HG03196 (cell line): ENCODE measurements around the gene EHD1.

Source experiments
- ATAC-seq: cut with Tn5 transposase; IDR thresholded peaks from one replicate; pipeline ENCODE4 v1.9.1; 2021; ENCODE audit not compliant: unreplicated experiment

The EHD1 gene

GRCh38 chr11:64910451-64911093 lies 32.2 kb upstream of the EHD1 start:
- ATAC-seq, result no peak

GRCh38 chr11:64909653-64910343 lies 31.4 kb upstream of the EHD1 start:
- ATAC-seq, result no peak

DNA sequence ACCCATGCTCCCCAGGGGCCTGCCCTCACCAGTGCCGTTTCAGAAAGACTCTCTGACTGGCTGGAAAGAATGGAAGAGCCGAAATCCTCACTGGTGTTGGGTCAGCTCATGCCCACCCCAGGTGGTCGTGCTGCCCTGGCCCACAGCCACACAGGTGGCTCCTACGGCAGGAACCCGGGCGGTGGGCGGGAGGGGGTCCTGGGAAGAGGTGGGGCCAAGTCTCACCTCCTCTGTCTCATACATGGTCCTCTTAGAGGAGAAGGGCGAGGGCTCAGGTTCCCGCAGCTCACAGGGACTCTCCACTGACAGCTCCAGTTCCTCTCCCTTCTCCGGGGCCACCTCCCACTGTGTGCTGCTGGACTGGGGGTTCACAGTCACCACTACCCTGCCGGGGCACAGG lies 30.3 kb upstream of the EHD1 start:
- ATAC-seq, result no peak

DNA sequence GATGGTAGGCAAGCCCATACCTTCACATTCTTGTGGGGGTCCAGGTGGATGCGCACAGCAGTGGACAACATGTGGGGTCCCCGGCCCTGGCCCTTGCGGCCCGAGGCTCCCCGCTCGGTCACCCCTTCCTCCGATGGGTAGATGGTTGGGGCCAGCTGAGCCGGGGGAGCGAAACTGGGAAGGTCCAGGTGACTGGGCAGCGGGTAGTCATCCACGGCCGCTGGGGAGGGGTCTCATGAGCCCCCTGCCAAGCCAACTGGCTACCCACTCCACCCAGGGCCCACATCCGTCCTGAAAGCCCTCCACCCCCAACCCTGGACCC lies 27.9 kb upstream of the EHD1 start:
- no peak for ATAC-seq

- ATAC-seq, result no peak
Measured at GRCh38 chr11:64905516-64906313, 27.3 kb upstream of the EHD1 start.

DNA sequence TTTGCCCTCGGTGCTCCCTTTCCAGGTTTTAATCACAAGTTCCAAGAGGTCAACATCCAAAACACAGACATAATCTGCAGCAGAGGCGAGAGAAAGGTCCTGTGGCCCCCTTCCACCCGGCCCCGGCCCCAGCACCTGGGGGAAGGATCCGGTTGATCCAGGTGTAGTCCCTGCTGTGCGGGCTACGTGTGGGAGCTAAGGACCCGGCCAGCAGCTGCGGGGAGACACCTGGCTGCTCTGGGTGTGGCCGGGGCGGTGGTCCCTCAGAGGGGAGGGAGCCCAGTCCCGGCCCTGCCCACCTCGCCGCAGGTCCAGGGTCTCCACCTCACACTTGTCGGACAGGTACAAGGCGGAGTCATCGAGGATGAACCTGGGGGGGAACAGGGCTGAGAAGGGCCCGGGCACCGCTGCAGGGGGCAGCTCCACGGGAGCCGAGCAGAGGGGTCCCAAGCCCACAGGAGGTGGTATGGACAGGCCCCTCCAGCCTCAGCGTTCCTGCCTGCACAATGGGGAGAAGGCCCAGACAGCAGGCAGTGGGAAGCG lies 24.9 kb upstream of the EHD1 start:
- no peak for ATAC-seq

GRCh38 chr11:64902102-64902900 lies 23.9 kb upstream of the EHD1 start:
- ATAC-seq, result no peak

GRCh38 chr11:64900774-64901173 lies 22.4 kb upstream of the EHD1 start:
- ATAC-seq, result no peak

- no peak for ATAC-seq
Measured at GRCh38 chr11:64900263-64900678, 21.9 kb upstream of the EHD1 start.

- no peak for ATAC-seq
Measured at GRCh38 chr11:64898541-64898940, 20.1 kb upstream of the EHD1 start.

- no peak for ATAC-seq
Measured at GRCh38 chr11:64898076-64898445, 19.6 kb upstream of the EHD1 start.

- no peak for ATAC-seq
Measured at GRCh38 chr11:64897381-64898075, 19.1 kb upstream of the EHD1 start.

DNA sequence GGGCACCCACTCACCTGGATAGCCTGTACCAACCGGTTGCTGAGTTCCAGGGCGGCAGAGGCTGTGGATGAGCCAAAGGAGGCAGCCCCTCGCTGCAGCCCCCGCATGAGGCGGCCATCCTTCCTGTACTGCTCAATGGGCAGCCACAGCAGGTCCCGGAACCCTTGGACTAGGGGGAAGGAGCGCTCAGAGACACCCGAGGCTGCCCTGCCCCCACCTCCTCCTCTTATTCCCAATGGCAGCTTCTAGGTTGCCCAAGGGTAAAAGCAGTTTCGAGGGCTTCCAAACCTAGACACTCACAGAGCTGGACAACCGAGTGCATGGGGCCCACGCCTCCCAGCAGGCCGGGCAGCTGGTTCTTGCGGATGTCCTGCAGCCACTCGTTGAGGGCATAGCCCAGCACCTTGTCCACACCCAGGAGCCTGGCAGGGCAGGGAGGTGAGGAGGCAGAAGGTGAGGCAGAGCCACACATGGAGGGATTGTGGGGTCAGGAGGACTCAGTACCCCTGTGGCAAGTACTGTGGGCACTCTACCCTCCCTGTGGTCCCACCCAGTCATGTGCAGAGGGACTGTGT lies 18.1 kb upstream of the EHD1 start:
- no peak for ATAC-seq

DNA sequence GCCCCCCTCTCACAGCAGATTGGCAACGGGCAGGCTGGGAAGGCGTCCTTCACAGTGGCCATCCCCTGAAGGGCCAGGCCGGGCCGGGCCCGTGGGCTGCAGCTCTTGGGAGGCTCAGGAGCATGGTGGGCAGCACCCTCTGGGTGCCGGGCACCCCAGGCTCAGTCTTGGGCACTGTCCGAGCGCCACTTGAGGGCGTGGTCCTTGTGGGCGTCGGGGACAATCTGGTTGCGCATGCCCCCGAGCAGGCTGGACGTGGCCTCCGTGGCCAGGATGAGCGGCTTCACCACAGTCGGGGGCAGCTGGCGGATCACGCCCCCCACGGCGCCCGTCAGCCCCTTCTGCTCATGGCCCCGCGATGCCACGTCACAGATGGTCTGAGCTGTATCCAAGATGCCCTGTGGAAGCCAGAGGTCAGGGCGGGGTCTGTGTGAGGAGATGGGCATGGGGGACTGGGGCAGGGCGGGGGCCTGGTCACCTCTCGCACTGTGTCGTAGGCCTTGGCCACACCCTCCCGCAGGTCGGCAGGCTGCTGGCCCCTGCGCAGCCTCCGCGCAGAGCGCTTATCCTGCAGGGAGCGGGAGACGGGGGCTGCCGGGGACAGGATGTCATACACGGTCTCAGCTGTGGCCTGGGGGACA lies 16.5 kb upstream of the EHD1 start:
- ATAC-seq, result no peak

- ATAC-seq, result no peak
Measured at GRCh38 chr11:64894070-64894811, 15.8 kb upstream of the EHD1 start.

DNA sequence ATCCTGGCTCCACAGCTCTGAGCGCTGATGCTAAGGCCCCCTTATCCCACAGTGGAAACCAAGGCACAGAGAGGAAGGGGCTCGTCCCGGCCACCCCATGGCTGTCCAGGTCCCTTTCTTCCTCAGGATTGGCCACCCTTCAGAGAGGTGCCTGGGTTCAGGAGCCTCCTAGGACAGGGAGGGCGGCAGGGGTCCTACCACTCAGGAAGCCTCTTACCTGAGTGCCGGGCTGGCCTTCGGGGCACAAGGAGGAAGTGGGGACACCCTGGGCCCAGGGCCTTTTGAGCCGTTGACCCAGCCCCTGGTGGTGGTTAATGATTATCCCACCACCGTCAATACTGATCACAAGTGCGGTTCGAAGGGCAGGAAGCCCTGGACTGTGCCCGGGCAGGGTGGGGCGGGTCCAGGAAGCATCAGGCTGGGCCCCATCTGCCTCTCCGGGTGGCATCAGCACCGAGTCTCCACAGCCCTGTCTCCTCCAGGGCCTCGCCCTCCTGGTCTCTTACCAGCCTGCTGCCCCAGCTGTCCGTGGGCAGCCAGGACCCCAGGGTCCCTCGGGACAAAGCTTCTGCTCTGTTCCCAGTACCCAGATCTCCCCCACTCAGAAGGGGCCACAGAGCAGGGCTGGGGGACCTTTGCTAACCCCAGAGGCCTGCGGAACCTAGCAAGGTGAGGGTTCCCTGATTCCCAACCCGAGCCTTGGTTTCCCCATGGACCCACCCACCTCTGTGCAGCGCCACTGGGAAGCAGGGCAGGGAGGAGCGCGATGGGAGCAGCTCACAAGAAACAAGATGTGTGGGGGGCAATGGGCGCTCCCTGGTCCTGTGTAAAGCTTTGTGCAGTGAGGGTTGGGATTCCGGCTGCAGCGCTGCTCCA lies 15.0 kb upstream of the EHD1 start:
- ATAC-seq, result no peak

DNA sequence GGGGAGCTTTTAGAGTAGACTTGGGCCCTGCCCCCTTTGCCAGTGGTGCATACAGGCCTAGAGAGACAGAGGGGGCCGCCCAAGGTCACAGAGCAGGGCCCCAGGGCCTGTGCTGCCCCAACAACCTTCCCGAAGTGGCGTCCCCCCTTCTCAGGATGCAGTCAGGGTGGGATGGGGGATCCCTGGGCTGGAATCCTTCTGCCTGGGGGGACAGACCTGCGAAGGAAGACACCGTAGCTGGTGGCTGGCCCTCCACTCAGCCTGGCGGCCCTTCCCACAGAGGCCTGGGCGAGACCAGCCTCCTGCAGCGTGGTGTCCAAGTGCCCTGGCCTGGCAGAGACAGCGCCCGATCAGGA lies 14.4 kb upstream of the EHD1 start:
- ATAC-seq, result no peak

DNA sequence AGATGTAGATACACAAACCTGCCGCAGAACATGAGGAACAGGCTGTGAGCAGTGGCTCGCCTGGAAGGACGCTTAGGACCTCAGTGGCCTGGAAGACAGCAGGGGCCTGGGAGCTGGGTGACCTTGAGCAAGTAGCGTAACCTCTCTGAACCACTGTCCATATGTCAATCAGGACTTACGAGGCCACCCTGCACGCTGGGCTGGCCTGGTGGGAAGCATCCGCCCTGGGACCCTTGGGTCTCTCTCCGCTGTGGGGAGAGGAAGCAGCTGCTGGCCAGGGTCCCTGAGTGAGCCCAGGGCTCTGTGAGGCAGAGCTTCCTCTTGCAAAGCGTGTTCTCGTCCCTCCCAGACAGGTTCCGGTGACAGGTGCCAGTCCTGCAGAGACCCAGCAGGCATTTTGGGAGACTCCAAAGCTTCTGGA lies 14.0 kb upstream of the EHD1 start:
- ATAC-seq, result no peak
